PC-9 (cell line): Measurements from ENCODE around the gene RFC2. TPM values are rescaled to one million over a fixed set of nuclear protein-coding genes. Genes with fewer than 3 reads are reported as not detected.
"Not testable (repeated sequence)": the region's sequence is repeated elsewhere in the genome, so short reads cannot be mapped to it uniquely, and the experiment has no call there.

Experiments
- BruUV-seq: library from RNA; stranded (reverse); fragments of 400-500 nt; replicated peaks from 2 replicates; lab custom pipeline; 2021; lab: Mats Ljungman, UMichigan
- CTCF ChIA-PET: fragments of 300-600 bp; sonication (Branson Sonifier 250); formaldehyde crosslinking; loops from one replicate; lab custom pipeline; 2022; ENCODE audit warnings: antibody characterized with exemption; lab: Charles Lee
- POLR2A ChIA-PET: fragments of 300-600 bp; sonication (Branson Sonifier 250); formaldehyde crosslinking; loops from one replicate; lab custom pipeline; 2022; ENCODE audit warnings: antibody characterized with exemption; ENCODE audit not compliant: unreplicated experiment; lab: Charles Lee
- DNase-seq, 2 experiments: peaks; one replicate each; pipeline versions ENCODE4 v3.0.0 to v3.0.0-alpha.2; 2015 to 2022; ENCODE audit warnings: mixed read lengths in 1 of 2
- H2AFZ ChIP-seq: fragments of 200-600 bp; sonication (generic); 2 replicates; pipeline ENCODE4 v1.8.1; 2017; ENCODE audit warnings: antibody characterized with exemption
- H3F3A ChIP-seq: fragments of 200-600 bp; sonication (generic); 2 replicates; pipeline ENCODE4 v1.8.1; 2017; ENCODE audit warnings: antibody characterized with exemption, mild to moderate bottlenecking, low read depth; ENCODE audit not compliant: insufficient read depth
- H3K27ac ChIP-seq: fragments of 200-600 bp; sonication (generic); 2 replicates; pipeline ENCODE4 v1.6.1; 2016; ENCODE audit warnings: mixed run types
- H3K27me3 ChIP-seq: fragments of 200-600 bp; sonication (generic); 2 replicates; pipeline ENCODE4 v1.6.1; 2016; ENCODE audit warnings: low read depth, mixed run types; ENCODE audit not compliant: insufficient read depth
- H3K36me3 ChIP-seq: fragments of 200-600 bp; sonication (generic); 2 replicates; pipeline ENCODE4 v1.6.1; 2016; ENCODE audit warnings: low read depth, mixed run types
- H3K4me1 ChIP-seq: fragments of 200-600 bp; sonication (generic); replicated peaks from 2 replicates; pipeline ENCODE4 v1.6.1; 2016; ENCODE audit warnings: mixed run types; ENCODE audit not compliant: insufficient read depth
- H3K4me2 ChIP-seq: fragments of 200-600 bp; sonication (generic); 2 replicates; pipeline ENCODE4 v1.6.1; 2017; ENCODE audit warnings: mixed run types
- H3K4me3 ChIP-seq: fragments of 200-600 bp; sonication (generic); 2 replicates; pipeline ENCODE4 v1.6.1; 2016; ENCODE audit warnings: mixed run types
- H3K79me2 ChIP-seq: fragments of 200-600 bp; sonication (generic); 2 replicates; pipeline ENCODE4 v1.6.1; 2017; ENCODE audit warnings: low read depth, mixed run types
- H3K9me2 ChIP-seq: fragments of 200-600 bp; sonication (generic); 2 replicates; pipeline ENCODE4 v1.8.1; 2017; ENCODE audit warnings: mild to moderate bottlenecking; ENCODE audit not compliant: insufficient read depth
- H3K9me3 ChIP-seq: fragments of 200-600 bp; sonication (generic); 2 replicates; pipeline ENCODE4 v1.8.1; 2016; ENCODE audit warnings: low read depth; ENCODE audit not compliant: insufficient read depth
- H4K20me1 ChIP-seq: fragments of 200-600 bp; sonication (generic); 2 replicates; pipeline ENCODE4 v1.8.1; 2017; ENCODE audit not compliant: insufficient read depth
- EZH2 ChIP-seq: fragments of 200-600 bp; sonication (generic); IDR thresholded peaks from 2 replicates; pipeline ENCODE4 v1.8.0; 2017; ENCODE audit warnings: antibody characterized with exemption, low read depth
- intact Hi-C: fragments of 100-400 bp; cut with micrococcal nuclease; formaldehyde crosslinking; loops from one replicate; pipeline ENCODE4 v1.10.0; 2022; ENCODE audit not compliant: unreplicated experiment
- total RNA-seq: library from RNA; stranded (reverse); gene quantifications from 2 replicates; pipeline ENCODE4 v1.2.3, GENCODE V29; 2021
- TF ChIP-seq, protein P1 (sequence below): fragments of 200-600 bp; sonication (generic); conservative IDR thresholded peaks from 2 replicates; pipeline ENCODE4 v1.6.1; 2017; ENCODE audit warnings: mixed run types, antibody characterized with exemption, mild to moderate bottlenecking, moderate library complexity

Gene RFC2
- total RNA-seq, 1 experiment from 2014 or later = 75.7 TPM

DNA sequence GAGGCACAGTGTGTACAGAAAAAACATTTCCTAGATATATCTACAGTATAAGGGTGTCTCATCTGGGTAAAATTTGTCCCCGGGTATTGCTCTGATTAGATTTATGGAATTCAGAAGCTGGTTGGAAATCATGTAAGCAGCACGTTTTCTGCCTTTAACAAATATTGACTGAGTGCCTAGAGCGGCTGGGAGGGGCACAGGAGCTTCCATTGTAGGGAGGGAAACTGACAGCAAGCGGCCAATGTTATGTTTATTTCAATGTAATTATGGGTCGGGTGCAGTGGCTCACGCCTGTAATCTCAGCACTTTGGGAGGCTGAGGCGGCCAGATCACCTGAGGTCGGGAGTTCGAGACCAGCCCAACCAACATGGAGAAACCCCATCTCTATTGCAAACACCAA is 4.4 kb upstream of the RFC2 start:
- H4K20me1 ChIP-seq = no peaks in the 10 kb centered on the region
- no peak overlapping the region for H3K27ac ChIP-seq
- ChIA-PET POLR2A (no interaction called here), CTCF (no interaction called here)
- H3K9me2 ChIP-seq = no peaks in the 10 kb centered on the region
- DNase-seq = no peak
- H3K4me3 ChIP-seq = no peak overlapping the region
- peaks cover 26% of the 10 kb centered on the region for H3K79me2 ChIP-seq
- no peaks in the 10 kb centered on the region for H3K27me3 ChIP-seq
- no peak overlapping the region for H3K4me2 ChIP-seq
- intact Hi-C loops = no loop called here
- H3K36me3 ChIP-seq = no peaks in the 10 kb centered on the region
- H3K9me3 ChIP-seq = no peaks in the 10 kb centered on the region
- no peak overlapping the region for H2AFZ ChIP-seq
- BruUV-seq = no TSS peak
- peaks cover 31% of the 10 kb centered on the region for H3K4me1 ChIP-seq
- TF ChIP-seq EZH2 = no peak
- TF ChIP-seq, protein P1, sequence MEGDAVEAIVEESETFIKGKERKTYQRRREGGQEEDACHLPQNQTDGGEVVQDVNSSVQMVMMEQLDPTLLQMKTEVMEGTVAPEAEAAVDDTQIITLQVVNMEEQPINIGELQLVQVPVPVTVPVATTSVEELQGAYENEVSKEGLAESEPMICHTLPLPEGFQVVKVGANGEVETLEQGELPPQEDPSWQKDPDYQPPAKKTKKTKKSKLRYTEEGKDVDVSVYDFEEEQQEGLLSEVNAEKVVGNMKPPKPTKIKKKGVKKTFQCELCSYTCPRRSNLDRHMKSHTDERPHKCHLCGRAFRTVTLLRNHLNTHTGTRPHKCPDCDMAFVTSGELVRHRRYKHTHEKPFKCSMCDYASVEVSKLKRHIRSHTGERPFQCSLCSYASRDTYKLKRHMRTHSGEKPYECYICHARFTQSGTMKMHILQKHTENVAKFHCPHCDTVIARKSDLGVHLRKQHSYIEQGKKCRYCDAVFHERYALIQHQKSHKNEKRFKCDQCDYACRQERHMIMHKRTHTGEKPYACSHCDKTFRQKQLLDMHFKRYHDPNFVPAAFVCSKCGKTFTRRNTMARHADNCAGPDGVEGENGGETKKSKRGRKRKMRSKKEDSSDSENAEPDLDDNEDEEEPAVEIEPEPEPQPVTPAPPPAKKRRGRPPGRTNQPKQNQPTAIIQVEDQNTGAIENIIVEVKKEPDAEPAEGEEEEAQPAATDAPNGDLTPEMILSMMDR = no peak
- peaks cover 34% of the 10 kb centered on the region for H3F3A ChIP-seq

DNA sequence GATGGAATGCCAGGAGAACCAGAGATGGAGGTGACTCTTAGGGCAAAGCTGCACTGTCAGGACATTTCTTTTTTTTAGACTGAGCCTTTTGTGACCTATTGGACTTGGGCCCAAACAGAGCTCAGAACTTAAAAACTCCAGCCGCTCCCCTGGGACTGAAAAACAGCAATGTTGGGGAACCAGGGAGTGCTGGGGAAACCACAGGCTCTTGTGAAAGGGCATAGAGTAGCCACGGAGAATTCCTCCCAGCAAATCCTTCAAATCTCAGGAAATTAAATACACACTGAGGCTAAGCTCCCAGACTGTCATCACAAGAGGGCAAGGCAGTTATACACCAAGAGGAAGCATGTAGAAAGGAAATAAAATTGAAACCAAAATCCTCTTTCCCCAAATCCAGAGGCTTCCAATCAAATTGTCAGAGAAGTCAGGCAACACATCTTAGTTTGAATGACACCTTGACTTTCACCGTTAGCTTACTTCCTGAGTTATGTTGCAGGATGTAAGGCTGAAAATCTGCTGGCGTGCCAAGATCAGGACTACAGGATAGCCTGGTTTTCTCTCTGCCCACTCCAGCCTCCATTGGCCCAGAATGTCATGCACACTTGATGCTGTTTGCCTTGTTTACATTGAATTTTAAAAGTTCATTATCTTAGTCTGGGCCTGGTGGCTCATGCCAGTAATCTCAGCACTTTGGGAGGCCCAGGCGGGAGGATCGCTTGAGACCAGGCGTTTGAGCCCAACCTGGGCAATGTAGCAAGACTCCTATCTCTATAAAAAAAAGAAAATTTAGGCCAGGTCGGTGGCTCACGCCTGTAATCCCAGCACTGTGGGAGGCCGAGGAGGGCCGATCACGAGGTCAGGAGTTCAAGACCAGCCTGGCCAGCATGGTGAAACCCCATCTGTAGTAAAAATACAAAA is 2.6 kb upstream of the RFC2 start:
- Histone ChIP-seq H3K4me2 (no peak overlapping the region), H3K27me3 (no peaks in the 10 kb centered on the region), H3F3A (peaks cover 19% of the 10 kb centered on the region), H2AFZ (no peak overlapping the region), H3K36me3 (peaks cover 2% of the 10 kb centered on the region; the same call in 1 of the 2 replicates), H4K20me1 (no peaks in the 10 kb centered on the region), H3K9me2 (no peaks in the 10 kb centered on the region), H3K27ac (0 out of 2 replicates have a peak overlapping the region, but pooled peaks have one; percentile 12), H3K4me3 (no peak overlapping the region), H3K4me1 (peaks cover 20% of the 10 kb centered on the region), H3K9me3 (no peaks in the 10 kb centered on the region), H3K79me2 (peaks cover 41% of the 10 kb centered on the region)
- no peak for DNase-seq
- POLR2A ChIA-PET = interaction anchor here (0.5 to 0.8 kb wide), 3 partner anchors 46 to 1388 kb away, joined by 3 to 6 read pairs (median 3); no protein-coding TSS in a partner anchor
- no peak for TF ChIP-seq EZH2
- TF ChIP-seq, protein P1 = no peak
- CTCF ChIA-PET = no interaction called here
- no TSS peak for BruUV-seq
- intact Hi-C loops = no loop called here

DNA sequence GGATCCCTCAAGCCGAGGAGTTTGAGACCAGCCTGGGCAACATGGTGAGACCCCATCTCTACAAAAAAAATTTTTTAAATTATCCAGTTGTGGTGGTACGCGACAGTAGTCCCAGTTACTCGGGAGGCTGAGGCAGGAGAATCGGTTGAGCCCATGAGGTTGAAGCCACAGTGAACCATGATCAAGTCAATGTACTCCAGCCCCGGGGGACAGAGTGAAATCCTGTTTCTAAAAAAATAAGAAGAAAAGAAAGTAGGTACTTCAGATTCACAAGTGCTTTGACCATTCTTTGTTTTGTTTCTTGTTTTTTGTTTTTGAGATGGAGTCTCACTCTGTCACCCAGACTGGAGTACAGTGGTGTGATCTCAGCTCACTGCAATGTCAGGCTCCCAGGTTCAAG is 1.3 kb upstream of the RFC2 start:
- Histone ChIP-seq H3K79me2 (peaks cover 41% of the 10 kb centered on the region), H3K4me2 (peak overlapping the region; percentile 86), H3K27ac (peak overlapping the region; percentile 67; the same call in 1 of the 2 replicates), H3F3A (peaks cover 16% of the 10 kb centered on the region), H3K4me3 (peak overlapping the region; percentile 92), H2AFZ (peak overlapping the region; percentile 99; the same call in 1 of the 2 replicates), H3K36me3 (peaks cover 12% of the 10 kb centered on the region), H3K4me1 (peaks cover 17% of the 10 kb centered on the region)
- DNase-seq, BruUV-seq, H3K9me3 ChIP-seq, H4K20me1 ChIP-seq, CTCF ChIA-PET, H3K9me2 ChIP-seq, POLR2A ChIA-PET, H3K27me3 ChIP-seq: not testable (repeated sequence)
- intact Hi-C loops = loop anchor here (2.0 kb wide), 2 partner anchors 47 to 57 kb away; no protein-coding TSS in a partner anchor
